Central memory CD8-positive, alpha-beta T cell (primary cell): ENCODE measurements around the gene NDUFV1.
"Not testable (repeated sequence)": the region's sequence is repeated elsewhere in the genome, so short reads cannot be mapped to it uniquely, and the experiment has no call there.

Source experiments
- ATAC-seq: fragments of 150-1000 bp; cut with Tn5 transposase; replicated peaks from 2 replicates; pipeline ENCODE4 v1.10.0; 2022; ENCODE audit warnings: mild to moderate bottlenecking, moderate FRiP score, moderate number of reproducible peaks; ENCODE audit not compliant: poor library complexity, severe bottlenecking; ENCODE audit errors: extremely low read depth
- DNase-seq, 2 donors: peaks; one replicate each; pipeline ENCODE4 v3.0.0; 2021; ENCODE audit warnings: low spot score in 2 of 2
- H3K27ac Mint-ChIP-seq: one replicate; pipeline ENCODE4 v1.8.0; 2022; ENCODE audit warnings: low read depth, mild to moderate bottlenecking, moderate library complexity, mixed read lengths
- H3K27me3 Mint-ChIP-seq: one replicate; pipeline ENCODE4 v1.8.0; 2022; ENCODE audit warnings: mixed read lengths
- H3K36me3 Mint-ChIP-seq: one replicate; pipeline ENCODE4 v1.8.0; 2022; ENCODE audit warnings: mild to moderate bottlenecking, moderate library complexity, mixed read lengths; ENCODE audit not compliant: insufficient read depth
- H3K4me1 Mint-ChIP-seq: one replicate; pipeline ENCODE4 v1.8.0; 2022; ENCODE audit warnings: mixed read lengths
- H3K4me3 Mint-ChIP-seq: one replicate; pipeline ENCODE4 v1.8.0; 2022; ENCODE audit warnings: mild to moderate bottlenecking, moderate library complexity, mixed read lengths
- H3K9me3 Mint-ChIP-seq: one replicate; pipeline ENCODE4 v1.8.0; 2022; ENCODE audit warnings: mixed read lengths

The NDUFV1 gene

DNA sequence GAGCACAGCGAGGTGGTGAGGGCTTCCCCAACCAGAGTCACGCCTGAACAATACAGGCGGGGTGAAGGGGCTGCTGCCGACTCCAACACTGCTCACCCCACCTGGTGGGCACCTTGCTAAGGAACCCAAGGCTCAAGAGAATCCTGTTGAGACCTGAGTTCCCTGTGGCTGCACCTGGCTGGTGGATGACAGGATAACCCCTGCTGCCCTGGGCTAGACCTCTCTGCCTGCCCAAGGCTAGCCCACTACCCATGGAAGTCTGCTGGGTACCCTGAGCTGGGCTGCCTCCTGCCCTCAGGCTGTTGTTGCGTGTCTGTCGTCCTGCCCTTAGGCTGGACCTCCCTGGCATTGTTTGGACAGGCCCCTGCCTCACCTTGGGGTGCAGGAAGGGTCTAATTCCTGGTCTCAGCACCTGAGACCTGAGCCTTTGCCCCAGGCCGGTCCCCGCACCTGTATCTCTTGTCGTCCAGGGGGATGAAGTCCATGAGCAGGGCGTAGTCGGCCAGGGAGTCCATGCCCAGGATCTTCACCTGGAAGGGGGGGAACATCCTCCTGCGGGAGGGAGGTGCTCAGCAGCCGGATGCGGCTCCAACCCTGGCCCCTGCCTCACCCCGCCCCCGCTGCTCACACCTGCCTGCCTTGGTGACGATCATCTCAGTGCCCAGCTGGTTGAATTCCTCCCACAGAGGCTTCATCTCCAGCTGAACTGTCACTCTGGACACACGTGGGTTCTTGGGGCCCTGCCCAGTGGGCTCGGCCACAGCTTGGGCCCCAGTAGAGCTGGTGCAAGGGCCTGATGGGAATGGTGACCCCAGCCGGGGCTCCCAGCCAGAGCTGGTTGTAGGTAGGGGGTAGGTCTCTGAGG, 27.9 kb downstream of the NDUFV1 start:
- no peak for ATAC-seq
- Mint-ChIP-seq H3K27me3 (no peaks in the 10 kb centered on the region), H3K4me3 (no peak overlapping the region), H3K27ac (no peak overlapping the region), H3K36me3 (peaks cover 3% of the 10 kb centered on the region), H3K9me3 (no peaks in the 10 kb centered on the region), H3K4me1 (peaks cover 8% of the 10 kb centered on the region)
- DNase-seq: no peak

- Mint-ChIP-seq H3K27ac (no peak overlapping the region), H3K4me1 (peaks cover 8% of the 10 kb centered on the region), H3K4me3 (no peak overlapping the region), H3K36me3 (peaks cover 5% of the 10 kb centered on the region), H3K9me3 (no peaks in the 10 kb centered on the region), H3K27me3 (no peaks in the 10 kb centered on the region)
- DNase-seq: no peak
- ATAC-seq: no peak
These were observed 28.4 kb downstream of the NDUFV1 start for GRCh38 chr11:67635231-67635521.

DNA sequence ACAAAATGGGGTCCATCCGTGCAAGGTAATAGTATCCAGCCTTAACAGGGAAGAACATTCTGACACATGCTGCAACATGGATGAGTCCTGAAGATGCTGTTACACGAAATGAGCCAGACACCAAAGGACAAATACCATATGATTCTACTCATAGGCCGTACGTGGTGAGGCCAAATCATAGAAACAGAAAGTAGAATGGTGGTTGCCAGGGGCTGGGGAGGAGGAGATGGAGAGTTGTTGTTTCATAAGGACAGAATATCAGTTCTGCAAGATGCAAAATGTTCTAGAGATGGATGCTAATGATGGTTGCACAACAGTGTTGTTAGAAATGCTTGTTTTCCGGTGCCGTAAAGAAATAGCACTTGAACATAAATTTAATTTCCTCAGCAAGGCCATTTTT, 30.2 kb downstream of the NDUFV1 start:
- Mint-ChIP-seq H3K4me3 (no peak overlapping the region), H3K36me3 (peaks cover 2% of the 10 kb centered on the region), H3K27me3 (no peaks in the 10 kb centered on the region), H3K27ac (no peak overlapping the region), H3K4me1 (no peaks in the 10 kb centered on the region), H3K9me3 (no peaks in the 10 kb centered on the region)
- DNase-seq (no peak), ATAC-seq (no peak)

DNA sequence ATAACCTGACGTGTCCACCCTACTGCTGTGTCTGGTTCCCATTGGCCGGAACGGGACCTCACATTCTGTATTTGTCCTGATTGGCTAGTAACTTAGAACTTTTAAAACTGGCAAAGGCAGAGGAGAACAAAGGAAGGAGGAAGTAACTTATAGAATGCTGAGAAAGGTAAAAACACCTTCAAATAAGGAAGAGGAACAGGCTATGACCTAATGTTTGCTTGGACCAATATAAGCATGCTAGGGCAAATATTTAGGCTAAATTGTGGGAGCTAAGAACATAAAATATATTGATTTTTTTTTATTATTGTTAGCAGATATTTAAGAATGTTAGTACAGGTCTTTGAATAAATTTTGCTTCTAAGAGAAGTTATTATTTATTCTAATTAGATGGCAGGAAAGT, 30.7 kb downstream of the NDUFV1 start:
- not testable (repeated sequence) for H3K36me3 Mint-ChIP-seq, ATAC-seq, H3K27ac Mint-ChIP-seq, DNase-seq, H3K9me3 Mint-ChIP-seq, H3K4me1 Mint-ChIP-seq, H3K27me3 Mint-ChIP-seq, H3K4me3 Mint-ChIP-seq

DNA sequence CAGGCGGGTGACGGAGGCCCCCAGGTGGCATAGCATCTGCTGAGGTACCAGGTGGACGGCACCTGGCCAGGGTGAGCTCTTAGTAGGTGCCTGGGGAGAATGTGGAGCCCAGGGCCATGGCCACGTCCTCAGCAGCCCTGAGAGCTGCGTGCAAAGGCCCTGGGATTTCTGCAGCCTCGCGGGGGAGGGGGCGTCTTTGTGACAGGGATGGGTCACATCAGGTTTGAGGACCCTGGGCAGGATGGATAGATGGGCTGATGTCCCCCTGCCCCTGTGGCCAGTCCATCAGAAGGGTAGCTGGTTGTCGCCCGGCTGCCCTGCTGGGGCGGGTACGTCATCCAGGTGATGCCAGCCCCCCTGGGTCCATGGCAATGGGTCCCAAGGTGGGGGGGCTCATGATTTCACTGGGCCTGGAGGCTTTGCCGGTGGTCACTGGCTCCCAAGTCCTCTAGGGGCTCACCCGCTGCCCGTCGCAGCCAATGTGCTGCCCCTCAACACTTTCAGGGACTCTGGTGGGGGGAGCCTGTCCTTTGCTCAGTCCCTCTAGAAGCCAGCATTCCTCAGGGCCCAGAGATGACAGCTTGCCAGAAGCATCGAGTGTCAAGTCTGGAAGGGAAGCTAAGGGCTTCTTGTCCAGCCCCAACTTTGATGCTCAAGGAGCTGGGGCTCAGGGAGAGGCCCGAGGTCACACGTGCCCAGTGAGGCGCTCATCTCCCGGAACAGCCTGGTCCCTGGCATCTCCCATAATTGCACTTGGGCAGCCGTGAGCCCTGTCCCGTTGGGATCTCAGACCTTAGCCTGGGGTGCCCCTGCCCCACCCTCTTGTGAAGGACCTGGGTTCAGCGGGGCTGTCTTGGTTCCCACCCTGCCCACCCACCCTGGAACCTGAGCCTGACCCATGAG, 32.0 kb downstream of the NDUFV1 start:
- Mint-ChIP-seq H3K36me3 (peaks cover 2% of the 10 kb centered on the region), H3K27ac (no peak overlapping the region), H3K4me1 (no peaks in the 10 kb centered on the region), H3K27me3 (no peaks in the 10 kb centered on the region), H3K4me3 (no peak overlapping the region), H3K9me3 (no peaks in the 10 kb centered on the region)
- ATAC-seq: no peak
- no peak for DNase-seq

- Mint-ChIP-seq H3K27ac (no peak within 1 kb of the TSS), H3K4me3 (no peak within 1 kb of the TSS), H3K36me3 (peaks cover 2% of the 10 kb centered on the region), H3K27me3 (no peaks in the 10 kb centered on the region), H3K9me3 (no peaks in the 10 kb centered on the region), H3K4me1 (no peaks in the 10 kb centered on the region)
- no peak for ATAC-seq
- DNase-seq: no peak
These were observed 32.7 kb downstream of the NDUFV1 start, which contains the start of gene TBX10 for GRCh38 chr11:67639438-67639859. Gene TBX10 (minus strand): TSS chr11:67639763. CDS start chr11:67639472, 291 bp downstream.

GRCh38 chr11:67640021-67640757, 33.5 kb downstream of the NDUFV1 start:
- H3K27ac Mint-ChIP-seq: no peak overlapping the region
- ATAC-seq (peak; percentile 80), DNase-seq (peak; percentile 27 to 43)
- H3K4me3 Mint-ChIP-seq: no peak overlapping the region
- H3K27me3 Mint-ChIP-seq: no peaks in the 10 kb centered on the region
- no peaks in the 10 kb centered on the region for H3K9me3 Mint-ChIP-seq
- H3K4me1 Mint-ChIP-seq: no peaks in the 10 kb centered on the region
- H3K36me3 Mint-ChIP-seq: peaks cover 2% of the 10 kb centered on the region

GRCh38 chr11:67640758-67641337, 34.1 kb downstream of the NDUFV1 start:
- H3K27ac Mint-ChIP-seq: no peak overlapping the region
- H3K4me3 Mint-ChIP-seq: no peak overlapping the region
- DNase-seq: no peak
- H3K9me3 Mint-ChIP-seq: no peaks in the 10 kb centered on the region
- H3K4me1 Mint-ChIP-seq: no peaks in the 10 kb centered on the region
- H3K27me3 Mint-ChIP-seq: no peaks in the 10 kb centered on the region
- ATAC-seq: no peak
- H3K36me3 Mint-ChIP-seq: peaks cover 2% of the 10 kb centered on the region

DNA sequence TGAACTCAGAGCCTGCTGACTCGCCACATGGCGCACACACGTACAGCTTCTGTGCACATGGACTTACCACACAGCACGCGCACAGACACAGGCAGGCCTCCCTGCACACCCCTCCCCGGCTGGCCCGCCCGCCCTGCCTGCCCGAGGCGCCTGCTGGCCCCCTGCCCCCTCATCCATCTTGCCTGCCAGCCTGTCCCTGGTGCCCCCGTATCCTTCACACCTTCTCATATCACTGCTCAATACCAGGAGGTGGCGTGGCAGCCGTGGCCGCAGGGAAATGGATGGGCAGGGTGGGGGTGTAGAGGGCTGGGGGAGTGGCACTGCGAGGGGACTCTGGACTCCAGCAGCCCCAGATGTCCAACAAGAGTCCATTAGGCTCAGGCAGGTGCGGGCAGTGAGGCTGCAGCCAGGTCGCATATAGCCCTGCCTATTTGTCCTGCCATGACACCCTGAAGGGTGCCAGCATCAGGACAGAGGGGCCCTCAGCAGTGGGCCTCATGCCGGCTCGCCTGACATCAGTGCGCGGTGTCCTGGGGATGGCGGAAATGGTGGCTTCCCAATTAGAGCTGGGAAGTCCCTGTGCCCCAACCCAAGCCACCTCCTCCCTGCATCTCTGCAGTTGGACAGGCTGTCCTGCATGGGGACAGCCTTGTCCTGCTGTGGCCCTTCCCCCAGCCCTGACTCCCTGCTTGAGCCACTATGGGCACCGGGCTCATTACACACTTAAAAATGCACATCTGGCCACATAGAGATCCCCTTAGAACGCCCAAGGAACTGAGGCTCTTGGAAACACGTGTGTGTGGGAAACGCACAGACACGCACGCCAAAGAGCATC, 34.8 kb downstream of the NDUFV1 start:
- Mint-ChIP-seq H3K4me1 (peaks cover 6% of the 10 kb centered on the region), H3K27ac (no peak overlapping the region), H3K27me3 (no peaks in the 10 kb centered on the region), H3K9me3 (no peaks in the 10 kb centered on the region), H3K4me3 (no peak overlapping the region), H3K36me3 (peaks cover 3% of the 10 kb centered on the region)
- DNase-seq: no peak
- ATAC-seq: no peak

DNA sequence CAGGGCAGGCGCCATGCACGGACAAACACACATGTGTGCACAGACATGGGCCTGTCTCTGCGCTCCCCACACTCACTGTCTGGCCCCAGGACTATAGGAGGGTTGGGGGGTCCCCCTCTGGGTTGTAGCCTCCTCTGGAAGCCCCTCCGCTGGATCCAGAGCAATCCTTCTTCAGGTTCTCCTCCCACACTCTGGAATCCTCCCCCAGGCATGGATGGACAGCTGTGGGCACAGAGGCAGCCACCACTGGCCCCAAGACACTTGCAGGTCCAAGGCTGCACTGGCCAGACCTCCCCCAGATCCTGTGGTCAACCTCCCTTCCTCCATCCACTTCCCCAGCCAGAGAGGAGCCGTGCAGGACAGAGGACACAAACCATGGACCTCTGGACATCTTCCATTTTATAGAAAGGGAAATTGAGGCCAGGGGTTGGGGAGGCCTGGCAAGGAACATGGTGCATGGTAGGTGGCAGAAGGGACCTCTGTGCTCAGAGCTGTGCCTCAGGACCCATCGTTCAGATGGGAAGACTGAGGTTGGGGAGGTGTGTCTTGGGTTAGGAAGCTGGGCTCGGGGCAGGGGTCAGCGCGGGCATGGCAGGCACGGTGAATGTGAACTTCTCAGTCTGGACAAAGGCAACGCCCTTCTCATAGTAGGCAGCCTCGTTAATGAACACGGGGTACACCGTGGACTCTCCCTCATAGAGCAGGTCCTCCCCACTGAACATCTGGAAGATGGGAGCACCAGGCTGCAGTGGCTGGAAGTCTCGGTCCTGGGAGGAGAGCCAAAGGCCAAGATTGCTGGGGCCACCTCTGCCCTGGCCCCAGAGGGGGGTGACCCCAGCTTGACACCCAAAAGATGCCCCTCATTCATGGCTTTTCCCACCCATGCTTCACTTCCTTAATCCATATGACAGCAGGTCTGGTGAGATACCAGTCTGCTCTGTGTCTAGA, 35.7 kb downstream of the NDUFV1 start:
- peaks cover 8% of the 10 kb centered on the region for H3K36me3 Mint-ChIP-seq
- no peak overlapping the region for H3K27ac Mint-ChIP-seq
- no peaks in the 10 kb centered on the region for H3K27me3 Mint-ChIP-seq
- peaks cover 14% of the 10 kb centered on the region for H3K4me1 Mint-ChIP-seq
- ATAC-seq (no peak), DNase-seq (no peak)
- H3K9me3 Mint-ChIP-seq: no peaks in the 10 kb centered on the region
- no peak overlapping the region for H3K4me3 Mint-ChIP-seq

GRCh38 chr11:67644042-67644441, 37.3 kb downstream of the NDUFV1 start:
- Mint-ChIP-seq H3K36me3 (peaks cover 8% of the 10 kb centered on the region), H3K4me3 (no peak overlapping the region), H3K27ac (no peak overlapping the region), H3K27me3 (no peaks in the 10 kb centered on the region), H3K9me3 (no peaks in the 10 kb centered on the region), H3K4me1 (peaks cover 17% of the 10 kb centered on the region)
- no peak for ATAC-seq
- no peak for DNase-seq
